Muscle of leg (tissue), 11 donors: ENCODE data around the gene SERPINH1. TPM values are rescaled to one million over a fixed set of nuclear protein-coding genes. Genes with fewer than 3 reads are reported as not detected.
"Not testable (repeated sequence)": the region's sequence is repeated elsewhere in the genome, so short reads cannot be mapped to it uniquely, and the experiment has no call there.

ENCODE experiments used
- DNase-seq: peaks from one replicate; pipeline ENCODE4 v3.0.0; 2013
- H3K27ac ChIP-seq: one replicate; pipeline ENCODE4 v1.5.1; 2013; ENCODE audit warnings: mild to moderate bottlenecking, low read length, control low read depth
- H3K27me3 ChIP-seq: one replicate; pipeline ENCODE4 v1.6.1; 2013; ENCODE audit warnings: low read length; ENCODE audit not compliant: control insufficient read depth, insufficient read depth
- H3K36me3 ChIP-seq: one replicate; pipeline ENCODE4 v1.6.1; 2013; ENCODE audit warnings: low read length; ENCODE audit not compliant: control insufficient read depth, insufficient read depth
- H3K4me1 ChIP-seq: one replicate; pipeline ENCODE4 v1.6.1; 2013; ENCODE audit warnings: low read length; ENCODE audit not compliant: control insufficient read depth, insufficient read depth
- H3K4me3 ChIP-seq: one replicate; pipeline ENCODE4 v1.5.1; 2013; ENCODE audit warnings: low read length, control low read depth
- H3K9me3 ChIP-seq: replicated peaks from 2 replicates; pipeline ENCODE4 v1.6.1; 2013; ENCODE audit warnings: low read depth, low read length; ENCODE audit not compliant: control insufficient read depth
- WGBS: methylation state at CpG from one replicate; pipeline ENCODE4 v1.1.5; 2013; ENCODE audit warnings: missing lambda C conversion rate; ENCODE audit not compliant: insufficient coverage; 5-methylcytosine and 5-hydroxymethylcytosine counted together
- polyA plus RNA-seq, 8 donors: library from polyadenylated mRNA; unstranded; fragments of 120-200 nt; gene quantifications; one replicate each; pipeline versions ENCODE4 v1.2.1 to v1.2.3, GENCODE V29; 2013; ENCODE audit warnings: inconsistent platforms in 1 of 8, low replicate concordance in 1 of 8; ENCODE audit not compliant: insufficient read length in 8 of 8, insufficient read depth in 1 of 8
- total RNA-seq: library from RNA; stranded (reverse); fragments of 120-200 nt; gene quantifications from one replicate; pipeline ENCODE4 v1.2.4, GENCODE V29; 2013

Gene SERPINH1
- total and polyA plus RNA-seq, 9 donors, result 229 to 589 (median 384) TPM

GRCh38 chr11:75583718-75584658 is 21.9 kb downstream of the SERPINH1 start:
- 9% methylated on average over 20 of the region's 42 CpGs for whole genome bisulfite sequencing
- Histone ChIP-seq H3K4me3 (peak overlapping the region; percentile 77), H3K9me3 (peaks cover 4% of the 10 kb centered on the region), H3K27me3 (no peaks in the 10 kb centered on the region), H3K4me1 (peaks cover 36% of the 10 kb centered on the region), H3K27ac (peak overlapping the region; percentile 98), H3K36me3 (no peaks in the 10 kb centered on the region)
- peak; percentile 97 for DNase-seq

GRCh38 chr11:75584659-75585292 is 22.7 kb downstream of the SERPINH1 start:
- not testable (repeated sequence) for DNase-seq, H3K36me3 ChIP-seq, H3K27me3 ChIP-seq, H3K9me3 ChIP-seq, H3K4me3 ChIP-seq
- Histone ChIP-seq H3K27ac (peak overlapping the region; percentile 98), H3K4me1 (peaks cover 37% of the 10 kb centered on the region)
- 82% methylated on average over 5 of the region's 12 CpGs for WGBS

- Histone ChIP-seq H3K4me1 (peaks cover 42% of the 10 kb centered on the region), H3K27ac (peak overlapping the region; percentile 98)
- WGBS, result 82% methylated on average over 7 of the region's 8 CpGs
These were observed 23.2 kb downstream of the SERPINH1 start for GRCh38 chr11:75585293-75585670.

GRCh38 chr11:75586395-75586794 is 24.3 kb downstream of the SERPINH1 start:
- Histone ChIP-seq H3K9me3 (peaks cover 4% of the 10 kb centered on the region), H3K27ac (no peak overlapping the region), H3K4me1 (peaks cover 45% of the 10 kb centered on the region), H3K36me3 (no peaks in the 10 kb centered on the region), H3K27me3 (no peaks in the 10 kb centered on the region), H3K4me3 (no peak overlapping the region)
- peak; percentile 61 for DNase-seq
- 81% methylated on average over 3 of the region's 3 CpGs for WGBS

More at GRCh38 chr11:75585293-75585670, 23.2 kb downstream of the SERPINH1 start:
- H3K27me3 ChIP-seq, result no peaks in the 10 kb centered on the region
- DNase-seq, result no peak
- H3K4me3 ChIP-seq, result no peak overlapping the region
- H3K9me3 ChIP-seq, result peaks cover 4% of the 10 kb centered on the region
- H3K36me3 ChIP-seq, result no peaks in the 10 kb centered on the region

GRCh38 chr11:75588051-75588481 is 26.0 kb downstream of the SERPINH1 start:
- no peaks in the 10 kb centered on the region for H3K9me3 ChIP-seq
- no peak overlapping the region for H3K27ac ChIP-seq
- no peaks in the 10 kb centered on the region for H3K27me3 ChIP-seq
- H3K4me3 ChIP-seq, result no peak overlapping the region
- H3K4me1 ChIP-seq, result peaks cover 36% of the 10 kb centered on the region
- 97% methylated on average over 5 of the region's 6 CpGs for WGBS
- H3K36me3 ChIP-seq, result no peaks in the 10 kb centered on the region
- no peak for DNase-seq

- DNase-seq, result no peak
- no peaks in the 10 kb centered on the region for H3K36me3 ChIP-seq
- H3K9me3 ChIP-seq, result no peaks in the 10 kb centered on the region
- no peak overlapping the region for H3K4me3 ChIP-seq
- no peaks in the 10 kb centered on the region for H3K27me3 ChIP-seq
- H3K27ac ChIP-seq, result no peak overlapping the region
- peaks cover 35% of the 10 kb centered on the region for H3K4me1 ChIP-seq
- WGBS, result 78% methylated on average over 7 of the region's 7 CpGs
These were observed 27.0 kb downstream of the SERPINH1 start for GRCh38 chr11:75589051-75589450.

GRCh38 chr11:75589933-75590332 is 27.9 kb downstream of the SERPINH1 start:
- Histone ChIP-seq H3K27me3 (no peaks in the 10 kb centered on the region), H3K4me1 (peaks cover 29% of the 10 kb centered on the region), H3K36me3 (no peaks in the 10 kb centered on the region), H3K9me3 (no peaks in the 10 kb centered on the region), H3K4me3 (no peak overlapping the region), H3K27ac (no peak overlapping the region)
- 48% methylated on average over 2 of the region's 2 CpGs for WGBS
- DNase-seq, result peak; percentile 53

GRCh38 chr11:75591371-75591770 is 29.3 kb downstream of the SERPINH1 start:
- Histone ChIP-seq H3K27ac (no peak overlapping the region), H3K4me1 (peaks cover 27% of the 10 kb centered on the region), H3K4me3 (no peak overlapping the region), H3K36me3 (no peaks in the 10 kb centered on the region), H3K9me3 (no peaks in the 10 kb centered on the region), H3K27me3 (no peaks in the 10 kb centered on the region)
- WGBS, result 74% methylated on average over 8 of the region's 8 CpGs
- no peak for DNase-seq

GRCh38 chr11:75591966-75592365 is 29.9 kb downstream of the SERPINH1 start:
- H3K27me3 ChIP-seq, result no peaks in the 10 kb centered on the region
- H3K9me3 ChIP-seq, result no peaks in the 10 kb centered on the region
- no peaks in the 10 kb centered on the region for H3K36me3 ChIP-seq
- H3K27ac ChIP-seq, result no peak overlapping the region
- no peak for DNase-seq
- H3K4me1 ChIP-seq, result peaks cover 25% of the 10 kb centered on the region
- WGBS, result 58% methylated on average over 4 of the region's 6 CpGs
- no peak overlapping the region for H3K4me3 ChIP-seq

- Histone ChIP-seq H3K4me1 (peaks cover 24% of the 10 kb centered on the region), H3K4me3 (no peak overlapping the region), H3K27ac (no peak overlapping the region), H3K36me3 (no peaks in the 10 kb centered on the region), H3K27me3 (no peaks in the 10 kb centered on the region), H3K9me3 (no peaks in the 10 kb centered on the region)
- WGBS, result 63% methylated on average over 2 of the region's 2 CpGs
- DNase-seq, result no peak
These were observed 30.7 kb downstream of the SERPINH1 start for GRCh38 chr11:75592715-75593114.
